Mesodermal cell (in vitro differentiated cells): ENCODE results near the gene DZIP1L.

Source experiments
- H3K27ac ChIP-seq: 2 replicates; pipeline ENCODE4 v1.7.0; 2013; ENCODE audit warnings: mild to moderate bottlenecking, low read depth, low read length, moderate library complexity; ENCODE audit not compliant: severe bottlenecking
- H3K36me3 ChIP-seq: 2 replicates; pipeline ENCODE4 v1.7.1; 2013; ENCODE audit warnings: mild to moderate bottlenecking, low read length, moderate library complexity; ENCODE audit not compliant: control insufficient read depth, insufficient read depth
- H3K4me1 ChIP-seq: one replicate; pipeline ENCODE4 v1.7.1; 2013; ENCODE audit warnings: mild to moderate bottlenecking, low read length; ENCODE audit not compliant: insufficient read depth, control insufficient read depth, poor library complexity, severe bottlenecking
- H3K4me3 ChIP-seq: 2 replicates; pipeline ENCODE4 v1.7.0; 2013; ENCODE audit warnings: low read length, control low read depth, mild to moderate bottlenecking; ENCODE audit not compliant: insufficient read depth, poor library complexity, severe bottlenecking; ENCODE audit errors: extremely low read depth
- H3K9me3 ChIP-seq: 2 replicates; pipeline ENCODE4 v1.7.1; 2013; ENCODE audit warnings: mild to moderate bottlenecking, low read length, moderate library complexity; ENCODE audit not compliant: control insufficient read depth
- WGBS, 2 experiments: methylation state at CpG; one replicate each; pipeline ENCODE4 v1.1.5; 2013; ENCODE audit warnings: missing lambda C conversion rate in 2 of 2; ENCODE audit not compliant: insufficient coverage in 2 of 2; 5-methylcytosine and 5-hydroxymethylcytosine counted together

The DZIP1L gene

DNA sequence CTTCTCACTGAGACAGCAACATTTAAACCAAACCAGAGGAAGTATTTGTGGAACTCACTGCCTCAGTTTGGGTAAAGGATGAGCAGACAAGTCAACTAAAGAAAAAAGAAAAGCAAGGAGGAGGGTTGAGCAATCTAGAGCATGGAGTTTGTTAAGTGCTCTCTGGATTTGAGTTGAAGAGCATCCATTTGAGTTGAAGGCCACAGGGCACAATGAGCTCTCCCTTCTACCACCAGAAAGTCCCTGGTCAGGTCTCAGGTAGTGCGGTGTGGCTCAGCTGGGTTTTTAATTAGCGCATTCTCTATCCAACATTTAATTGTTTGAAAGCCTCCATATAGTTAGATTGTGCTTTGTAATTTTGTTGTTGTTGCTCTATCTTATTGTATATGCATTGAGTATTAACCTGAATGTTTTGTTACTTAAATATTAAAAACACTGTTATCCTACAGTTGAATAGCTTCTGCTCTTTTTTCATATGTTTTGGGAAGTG is 82.2 kb downstream of the DZIP1L start:
- no CpG with 5 or more reads among the region's 2 CpGs for WGBS, 2 experiments
- no peaks in the 10 kb centered on the region for H3K4me1 ChIP-seq
- H3K4me3 ChIP-seq = no peak overlapping the region
- no peak overlapping the region for H3K27ac ChIP-seq
- no peaks in the 10 kb centered on the region for H3K9me3 ChIP-seq
- H3K36me3 ChIP-seq = peaks cover 17% of the 10 kb centered on the region

DNA sequence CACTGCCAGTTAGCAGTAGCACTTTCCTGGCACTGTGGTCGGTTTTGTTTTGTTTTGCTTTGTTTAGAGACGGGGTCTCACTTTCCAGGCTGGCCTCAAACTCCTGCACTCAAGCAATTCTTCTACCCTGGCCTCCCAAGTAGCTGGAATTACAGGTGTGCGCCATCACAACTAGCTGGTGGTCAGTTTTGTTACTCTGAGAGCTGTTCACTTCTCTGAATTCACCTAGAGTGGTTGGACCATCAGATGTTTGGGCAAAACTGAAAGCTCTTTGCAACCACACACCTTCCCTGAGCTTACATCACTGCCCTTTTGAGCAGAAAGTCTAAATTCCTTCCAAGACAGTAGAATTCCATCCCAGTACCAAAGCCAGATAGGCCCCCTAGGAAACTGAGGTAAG is 82.8 kb downstream of the DZIP1L start:
- Histone ChIP-seq H3K4me3 (no peak overlapping the region), H3K27ac (no peak overlapping the region), H3K9me3 (no peaks in the 10 kb centered on the region), H3K4me1 (no peaks in the 10 kb centered on the region), H3K36me3 (peaks cover 17% of the 10 kb centered on the region)
- 83 to 93% methylated on average over 3 of the region's 3 CpGs for WGBS, 2 experiments

DNA sequence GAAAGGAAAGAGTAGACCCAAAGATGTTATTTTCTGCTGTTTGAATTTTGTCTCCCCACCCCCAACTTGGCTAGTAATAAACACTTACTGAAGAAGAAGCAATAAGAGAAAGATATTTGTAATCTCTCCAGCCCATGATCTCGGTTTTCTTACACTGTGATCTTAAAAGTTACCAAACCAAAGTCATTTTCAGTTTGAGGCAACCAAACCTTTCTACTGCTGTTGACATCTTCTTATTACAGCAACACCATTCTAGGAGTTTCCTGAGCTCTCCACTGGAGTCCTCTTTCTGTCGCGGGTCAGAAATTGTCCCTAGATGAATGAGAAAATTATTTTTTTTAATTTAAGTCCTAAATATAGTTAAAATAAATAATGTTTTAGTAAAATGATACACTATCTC is 83.9 kb downstream of the DZIP1L start:
- Histone ChIP-seq H3K9me3 (no peaks in the 10 kb centered on the region), H3K27ac (no peak overlapping the region), H3K4me1 (no peaks in the 10 kb centered on the region), H3K4me3 (no peak overlapping the region), H3K36me3 (peaks cover 17% of the 10 kb centered on the region)
- 100% methylated on average over 1 of the region's 3 CpGs; no CpG with 5 or more reads in 1 of the 2 experiments for WGBS, 2 experiments

DNA sequence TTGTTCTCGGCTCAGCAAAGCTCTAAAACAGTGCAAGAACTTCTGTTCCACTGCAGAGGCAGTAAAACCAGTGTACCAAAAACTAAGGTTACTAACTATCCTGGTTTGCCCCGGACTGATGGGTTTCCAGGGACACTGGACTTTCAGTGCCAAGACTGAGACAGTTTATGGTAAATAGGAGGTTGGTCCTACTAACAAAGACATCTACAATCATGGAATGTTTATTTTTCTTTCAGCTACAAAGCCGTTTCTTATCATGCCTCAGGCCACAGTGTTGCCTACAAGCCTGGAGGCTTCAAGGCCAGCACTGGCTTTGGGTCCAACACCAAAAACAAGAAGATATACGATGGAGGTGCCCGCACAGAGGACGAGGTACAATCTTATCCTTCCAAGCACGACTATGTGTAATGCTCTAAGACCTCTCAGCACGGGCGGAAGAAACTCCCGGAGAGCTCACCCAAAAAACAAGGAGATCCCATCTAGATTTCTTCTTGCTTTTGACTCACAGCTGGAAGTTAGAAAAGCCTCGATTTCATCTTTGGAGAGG is 84.6 kb downstream of the DZIP1L start:
- Histone ChIP-seq H3K4me3 (no peak overlapping the region), H3K27ac (no peak overlapping the region), H3K4me1 (no peaks in the 10 kb centered on the region), H3K36me3 (peaks cover 17% of the 10 kb centered on the region), H3K9me3 (no peaks in the 10 kb centered on the region)
- 89 to 100% methylated on average over 9 of the region's 11 CpGs for WGBS, 2 experiments

DNA sequence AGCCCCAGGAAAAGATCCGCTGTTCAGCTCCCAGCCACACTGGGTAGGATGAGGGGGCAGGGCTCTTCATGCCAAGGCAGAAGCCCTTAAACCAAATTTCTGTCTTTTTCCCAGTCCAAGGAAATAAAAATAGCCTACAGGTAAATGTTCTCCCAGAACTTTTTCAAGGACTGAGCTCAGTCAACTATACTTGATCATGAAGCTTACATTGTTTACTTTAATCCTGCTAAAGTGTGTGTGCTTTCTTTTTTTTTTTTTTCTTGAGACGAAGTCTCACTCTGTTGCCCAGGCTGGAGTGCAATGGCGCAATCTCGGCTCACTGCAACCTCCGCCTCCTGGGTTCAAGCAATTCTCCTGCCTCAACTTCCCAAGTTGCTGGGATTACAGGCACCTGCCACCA is 87.6 kb downstream of the DZIP1L start:
- no peaks in the 10 kb centered on the region for H3K4me1 ChIP-seq
- H3K4me3 ChIP-seq = no peak overlapping the region
- WGBS, 2 experiments = 95% methylated on average over 2 to 3 of the region's 5 CpGs

DNA sequence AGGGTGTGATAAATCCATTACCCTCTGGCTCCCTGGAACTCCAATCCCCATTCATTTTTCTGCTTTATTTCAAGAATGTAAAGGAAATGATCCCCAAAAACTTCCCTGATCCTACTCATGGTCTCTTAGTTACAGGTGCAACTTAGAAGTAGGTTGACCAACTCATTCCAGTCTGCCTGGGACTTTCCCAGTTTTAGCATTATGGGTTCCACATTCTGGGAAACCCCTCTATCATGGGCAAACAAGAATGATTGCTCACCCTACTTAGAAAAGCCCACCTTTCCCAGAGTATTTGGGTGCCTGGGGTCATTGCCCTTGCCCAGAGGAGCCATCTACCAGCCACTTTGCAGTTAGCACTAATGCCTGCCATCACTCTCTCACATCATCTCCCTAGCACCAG is 89.9 kb downstream of the DZIP1L start:
- Histone ChIP-seq H3K4me3 (no peak overlapping the region), H3K9me3 (no peaks in the 10 kb centered on the region), H3K4me1 (no peaks in the 10 kb centered on the region), H3K27ac (no peak overlapping the region), H3K36me3 (peaks cover 18% of the 10 kb centered on the region)

More for the DNA sequence above, 87.6 kb downstream of the DZIP1L start:
- no peaks in the 10 kb centered on the region for H3K9me3 ChIP-seq
- H3K36me3 ChIP-seq = peaks cover 23% of the 10 kb centered on the region
- H3K27ac ChIP-seq = no peak overlapping the region

DNA sequence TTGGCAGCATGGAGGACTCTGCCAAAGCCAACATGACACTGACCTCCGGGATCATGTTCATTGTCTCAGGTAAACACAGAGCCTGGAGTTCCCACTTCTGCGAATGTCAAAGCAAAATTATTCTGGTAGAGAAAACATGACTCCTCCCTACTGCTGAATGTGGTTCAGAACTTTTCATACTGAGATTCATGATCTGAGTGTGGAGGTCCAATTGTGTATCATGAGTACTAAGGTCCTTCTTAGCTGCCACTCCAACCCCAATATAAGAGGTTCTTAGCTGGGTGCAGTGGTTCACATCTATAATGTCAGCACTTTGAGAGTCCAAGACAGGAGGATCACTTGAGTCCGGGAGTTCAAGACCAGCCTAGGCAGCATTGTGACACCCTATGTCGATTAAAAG is 91.7 kb downstream of the DZIP1L start:
- Histone ChIP-seq H3K9me3 (no peaks in the 10 kb centered on the region), H3K27ac (no peak overlapping the region), H3K4me3 (no peak overlapping the region), H3K36me3 (peaks cover 8% of the 10 kb centered on the region), H3K4me1 (no peaks in the 10 kb centered on the region)
- 96 to 100% methylated on average over 1 to 2 of the region's 4 CpGs for WGBS, 2 experiments

DNA sequence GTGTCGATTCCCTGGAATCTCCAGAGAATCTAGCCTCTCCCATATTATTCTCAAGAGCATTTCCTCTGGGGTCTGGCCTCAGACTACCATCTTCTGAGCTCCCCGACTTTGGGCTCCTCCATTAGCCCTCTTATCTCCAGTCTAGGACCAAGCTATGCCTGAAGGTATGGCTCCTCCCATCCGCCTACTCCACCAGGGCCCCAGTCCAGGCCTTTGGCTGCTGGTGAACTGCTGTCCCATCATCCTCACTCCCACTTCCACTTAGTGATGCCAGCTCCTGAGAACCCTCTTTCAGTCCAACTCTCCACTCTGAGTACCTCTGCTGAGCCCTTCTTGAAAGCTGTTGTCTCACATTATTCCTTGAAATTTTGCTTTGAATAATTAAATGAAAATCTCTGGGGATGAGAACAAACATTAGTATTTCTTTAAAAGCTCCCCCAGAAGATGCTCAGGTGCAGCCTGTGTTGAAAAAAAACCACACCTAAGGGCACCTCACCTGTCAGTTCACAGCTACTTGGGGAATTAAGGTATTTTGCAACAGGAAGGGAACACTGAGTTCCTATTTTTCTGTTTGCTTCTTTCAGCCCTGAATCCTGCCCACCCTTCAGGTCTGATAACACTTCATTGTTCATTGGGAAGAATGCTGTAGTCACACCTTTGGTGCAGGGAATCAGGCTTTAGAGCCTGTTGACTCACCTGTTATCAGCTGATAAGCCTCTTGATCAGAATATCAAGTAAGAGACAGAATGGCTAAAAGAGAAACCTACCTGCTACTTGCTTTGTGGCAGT is 95.9 kb downstream of the DZIP1L start:
- WGBS, 2 experiments = 100% methylated on average over 3 of the region's 3 CpGs
- Histone ChIP-seq H3K9me3 (no peaks in the 10 kb centered on the region), H3K27ac (no peak overlapping the region), H3K4me3 (no peak overlapping the region), H3K36me3 (peaks cover 13% of the 10 kb centered on the region), H3K4me1 (no peaks in the 10 kb centered on the region)

DNA sequence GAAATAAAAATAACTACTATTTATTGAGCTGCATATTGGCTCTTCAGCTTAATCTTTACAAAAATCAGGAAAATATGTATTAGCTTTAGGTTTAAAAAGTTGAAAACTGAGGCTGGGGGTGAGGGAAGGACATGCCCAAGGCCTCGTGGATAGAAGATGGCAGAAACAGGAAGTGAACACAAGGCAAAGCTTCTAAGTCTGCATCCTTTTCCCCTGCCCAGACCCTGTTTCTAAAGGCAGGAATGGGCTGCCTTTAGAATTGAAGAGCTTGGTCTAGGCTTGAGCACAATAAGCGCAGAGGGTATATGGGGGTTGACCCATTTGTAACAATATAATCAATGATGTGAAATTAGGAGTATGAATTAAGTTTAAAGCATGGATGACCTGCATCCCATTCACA is 99.3 kb downstream of the DZIP1L start:
- Histone ChIP-seq H3K36me3 (peaks cover 7% of the 10 kb centered on the region), H3K4me3 (no peak overlapping the region), H3K9me3 (no peaks in the 10 kb centered on the region), H3K4me1 (peaks cover 2% of the 10 kb centered on the region), H3K27ac (no peak overlapping the region)
- 75 to 100% methylated on average over 1 of the region's 2 CpGs for WGBS, 2 experiments

DNA sequence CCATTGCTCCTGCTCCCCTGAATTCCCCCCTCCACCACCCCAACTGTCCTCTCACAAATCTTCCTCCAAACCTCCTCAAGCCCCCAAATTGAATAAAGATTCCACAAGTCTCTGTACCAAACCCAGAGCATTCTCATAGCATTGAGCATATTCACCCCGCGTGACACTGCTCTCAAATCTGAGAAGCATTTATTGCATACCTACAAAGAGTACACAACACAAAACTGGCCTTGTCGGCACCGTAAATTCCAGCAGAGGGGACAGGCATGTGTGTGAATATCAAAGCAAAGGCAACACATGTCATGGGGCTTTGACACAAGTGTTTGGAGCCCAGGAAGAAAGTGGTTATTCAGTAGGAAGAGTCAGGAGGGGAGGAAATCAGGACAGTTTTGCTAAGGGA is 102.9 kb downstream of the DZIP1L start:
- H3K4me3 ChIP-seq = no peak overlapping the region
- H3K4me1 ChIP-seq = peaks cover 13% of the 10 kb centered on the region
- WGBS, 2 experiments = 83 to 100% methylated on average over 1 to 2 of the region's 4 CpGs
- H3K36me3 ChIP-seq = peaks cover 3% of the 10 kb centered on the region
- H3K9me3 ChIP-seq = no peaks in the 10 kb centered on the region
- no peak overlapping the region for H3K27ac ChIP-seq
